Activated CD8-positive, alpha-beta memory T cell treated with anti-CD3 and anti-CD28 coated beads, Interleukin-2, amount 50 U/mL, for 48 hours (primary cell): ENCODE measurements around the gene PPAN.

Source experiments
- DNase-seq: peaks from one replicate; pipeline ENCODE4 v3.0.0-alpha.2; 2020

The PPAN gene

DNA sequence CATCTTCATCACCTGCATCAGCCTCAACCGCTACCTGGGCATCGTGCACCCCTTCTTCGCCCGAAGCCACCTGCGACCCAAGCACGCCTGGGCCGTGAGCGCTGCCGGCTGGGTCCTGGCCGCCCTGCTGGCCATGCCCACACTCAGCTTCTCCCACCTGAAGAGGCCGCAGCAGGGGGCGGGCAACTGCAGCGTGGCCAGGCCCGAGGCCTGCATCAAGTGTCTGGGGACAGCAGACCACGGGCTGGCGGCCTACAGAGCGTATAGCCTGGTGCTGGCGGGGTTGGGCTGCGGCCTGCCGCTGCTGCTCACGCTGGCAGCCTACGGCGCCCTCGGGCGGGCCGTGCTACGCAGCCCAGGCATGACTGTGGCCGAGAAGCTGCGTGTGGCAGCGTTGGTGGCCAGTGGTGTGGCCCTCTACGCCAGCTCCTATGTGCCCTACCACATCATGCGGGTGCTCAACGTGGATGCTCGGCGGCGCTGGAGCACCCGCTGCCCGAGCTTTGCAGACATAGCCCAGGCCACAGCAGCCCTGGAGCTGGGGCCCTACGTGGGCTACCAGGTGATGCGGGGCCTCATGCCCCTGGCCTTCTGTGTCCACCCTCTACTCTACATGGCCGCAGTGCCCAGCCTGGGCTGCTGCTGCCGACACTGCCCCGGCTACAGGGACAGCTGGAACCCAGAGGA lies 7.9 kb downstream of the PPAN start:
- DNase-seq, result peak; percentile 73

DNA sequence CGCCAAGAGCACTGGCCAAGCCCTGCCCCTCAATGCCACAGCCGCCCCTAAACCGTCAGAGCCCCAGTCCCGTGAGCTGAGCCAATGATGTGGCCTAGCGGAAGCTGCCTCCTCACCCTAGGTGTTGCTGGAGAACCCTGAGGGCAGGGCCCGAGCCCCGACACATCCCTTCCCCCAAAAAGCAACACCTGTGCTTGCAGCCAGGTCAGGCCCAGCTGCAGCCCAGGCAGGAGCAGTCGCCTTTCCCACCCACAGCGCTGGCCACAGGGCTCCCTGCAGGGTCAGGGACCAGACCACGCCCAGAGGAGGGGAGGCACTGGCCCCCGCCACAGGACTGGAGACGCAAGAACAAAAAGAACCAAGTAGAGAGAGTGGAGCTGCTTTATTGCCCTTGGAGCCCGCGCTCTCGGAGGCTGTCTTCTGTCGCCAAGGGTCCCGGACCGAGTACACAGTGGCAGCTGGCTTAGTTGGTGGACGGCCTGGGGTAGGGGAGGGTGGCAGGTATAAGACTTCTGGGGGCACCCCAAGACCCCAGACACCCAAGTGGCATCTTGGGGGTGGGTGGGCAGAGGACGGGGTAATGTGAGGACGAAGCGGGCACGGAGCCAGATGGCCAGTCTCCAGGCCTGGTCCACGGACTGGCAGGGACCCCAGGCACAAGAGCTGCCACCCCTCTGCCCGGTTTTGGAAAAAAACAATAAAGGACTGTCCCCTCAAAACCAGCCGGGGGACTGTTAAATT lies 8.7 kb downstream of the PPAN start:
- peak; percentile 80 for DNase-seq

DNA sequence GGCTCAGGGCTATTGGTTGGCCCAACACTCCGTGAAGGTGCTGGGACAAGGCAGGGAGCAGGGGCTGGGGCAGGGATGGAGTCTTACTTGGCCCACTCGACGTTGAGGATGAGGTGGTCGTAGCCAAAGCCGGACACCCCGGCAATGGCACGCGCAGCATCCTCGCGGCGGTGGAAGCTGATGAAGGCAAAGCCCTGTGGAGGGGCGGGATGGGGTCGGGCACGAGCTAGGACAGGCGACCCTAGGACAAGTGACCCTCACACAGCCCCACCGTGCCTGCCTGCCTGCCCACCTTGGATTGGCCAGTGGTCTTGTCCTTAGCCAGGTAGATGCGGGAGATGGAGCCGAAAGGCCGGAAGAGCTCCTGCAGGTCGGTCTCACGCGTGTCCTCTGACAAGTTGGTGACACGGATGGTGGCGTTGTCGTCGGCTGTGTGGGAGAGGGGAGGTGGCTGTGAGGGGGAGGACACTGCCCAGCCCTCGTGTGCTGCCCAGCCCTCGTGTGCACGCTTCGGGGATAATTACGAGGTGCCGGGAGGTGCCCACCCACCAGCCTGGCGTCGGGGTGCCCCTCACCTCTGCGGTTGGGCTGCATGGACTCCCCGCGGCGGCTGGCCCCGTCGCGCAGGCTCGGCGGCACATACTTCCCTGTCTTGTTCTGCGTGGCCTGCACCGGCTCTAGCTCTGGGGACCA lies 9.4 kb downstream of the PPAN start:
- DNase-seq, result peak; percentile 70

DNA sequence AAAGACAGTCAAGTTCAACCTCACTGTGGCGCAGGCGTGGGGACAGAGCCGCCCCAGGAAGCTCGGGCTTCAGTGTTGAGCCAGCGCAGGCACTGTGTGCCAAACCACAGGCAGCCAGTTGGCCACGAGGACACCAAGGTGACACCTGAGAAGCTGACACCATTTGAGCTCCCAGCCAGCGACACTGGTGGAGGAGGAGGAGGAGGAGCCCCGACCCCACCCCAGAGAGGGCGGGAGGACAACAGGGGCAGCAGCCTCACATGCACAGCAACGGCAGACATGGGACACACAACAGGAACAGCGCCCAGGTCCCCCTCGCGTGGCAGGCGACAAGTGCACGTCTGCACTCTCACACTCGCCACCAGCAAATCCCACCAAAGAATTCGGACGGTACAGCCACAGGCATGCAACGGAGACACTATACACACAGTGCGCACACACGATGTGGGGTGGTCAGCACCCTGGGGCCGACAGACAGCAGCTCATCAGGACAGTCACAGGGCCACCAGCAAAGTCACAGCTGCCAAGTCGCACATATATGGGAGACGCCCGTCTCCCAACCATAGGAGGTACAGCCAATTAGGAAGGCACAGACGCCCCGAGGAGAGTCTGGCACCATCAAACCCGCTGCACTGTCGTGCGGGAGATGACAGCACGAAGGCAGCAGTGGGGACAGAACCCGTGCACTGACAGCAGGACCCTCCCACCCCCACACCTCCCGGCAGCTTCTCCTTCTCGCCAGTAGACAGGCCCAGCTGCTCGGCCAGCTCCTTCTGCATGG lies 10.1 kb downstream of the PPAN start:
- DNase-seq, result peak; percentile 72

GRCh38 chr19:10116866-10117616 lies 10.9 kb downstream of the PPAN start:
- no peak for DNase-seq

GRCh38 chr19:10118960-10119359 lies 12.8 kb downstream of the PPAN start:
- DNase-seq, result no peak

DNA sequence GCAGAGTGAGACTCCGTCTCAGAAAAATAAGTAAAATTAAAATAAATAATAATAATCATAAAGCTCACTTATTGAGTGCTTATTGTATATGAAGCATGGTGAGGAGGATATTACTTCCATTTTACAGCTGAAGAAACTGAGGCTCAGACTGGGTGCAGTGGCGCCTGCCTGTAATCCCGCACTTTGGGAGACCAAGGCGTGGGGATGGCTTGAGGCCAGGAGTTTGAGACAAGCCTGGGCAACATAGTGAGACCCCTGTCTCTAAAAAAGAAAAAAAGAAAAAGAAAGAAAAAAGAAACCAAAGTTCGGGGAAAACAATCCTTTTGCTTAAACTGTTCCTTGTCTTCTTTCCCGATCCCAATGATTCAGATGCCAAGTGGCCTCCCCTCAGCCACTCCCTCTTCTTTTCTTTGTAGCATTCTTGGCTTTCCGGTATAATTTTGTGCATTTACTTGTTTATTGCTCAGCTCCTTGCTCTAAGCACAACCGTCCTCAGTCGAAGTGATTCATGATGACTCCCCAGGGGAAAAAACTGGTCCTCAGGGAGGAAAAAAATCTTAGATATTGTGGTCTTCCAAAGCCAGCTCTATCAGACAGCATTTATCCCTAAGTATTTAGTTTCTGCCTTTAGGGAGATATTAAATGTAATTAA lies 14.5 kb downstream of the PPAN start:
- no peak for DNase-seq

- no peak for DNase-seq
Observed at GRCh38 chr19:10122045-10122444, 15.9 kb downstream of the PPAN start.

- DNase-seq, result no peak
Observed at GRCh38 chr19:10124429-10124828, 18.3 kb downstream of the PPAN start.

- DNase-seq, result no peak
Observed at GRCh38 chr19:10126213-10126639, 20.1 kb downstream of the PPAN start.

DNA sequence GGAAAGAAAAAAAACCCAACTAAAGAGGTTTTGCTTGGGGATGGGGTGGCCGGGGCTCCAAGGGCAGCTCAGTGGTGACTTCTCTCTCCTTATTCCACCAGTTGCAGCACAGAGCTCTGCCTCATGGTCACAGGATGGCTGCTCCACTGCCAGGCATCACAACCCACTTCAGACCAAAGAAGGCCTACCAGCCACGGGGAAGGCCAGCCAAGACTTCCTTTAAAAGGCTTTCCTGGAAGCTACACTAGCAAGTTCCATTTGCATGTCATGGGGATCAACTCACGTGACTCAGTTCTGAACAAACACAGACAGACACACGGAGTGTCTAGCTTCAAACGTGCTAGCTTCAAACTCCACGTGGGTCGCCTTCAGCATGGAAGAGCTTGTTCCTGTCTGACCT lies 26.7 kb downstream of the PPAN start:
- no peak for DNase-seq

- DNase-seq, result no peak
Observed at GRCh38 chr19:10133596-10133995, 27.4 kb downstream of the PPAN start.

DNA sequence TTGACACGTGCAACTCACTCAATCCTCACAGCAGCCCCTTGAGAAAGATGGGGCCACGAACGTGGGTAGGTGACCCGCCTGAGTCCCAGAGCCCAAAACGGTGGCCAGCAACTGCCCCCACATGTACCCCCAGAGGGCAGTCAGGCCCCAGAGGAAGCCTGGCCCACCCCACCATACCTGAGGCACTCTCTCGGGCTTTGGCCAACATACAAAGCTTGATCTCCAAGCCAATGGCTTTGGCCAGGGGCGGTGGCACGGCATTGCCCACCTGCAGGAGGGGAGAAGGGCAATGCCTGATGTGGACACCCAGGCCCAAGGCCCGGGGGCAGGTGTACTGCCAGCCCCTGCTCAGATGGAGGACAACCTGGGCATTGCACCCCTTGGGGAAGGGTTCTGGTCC lies 27.9 kb downstream of the PPAN start:
- no peak for DNase-seq

- no peak for DNase-seq
Observed at GRCh38 chr19:10135551-10136334, 29.6 kb downstream of the PPAN start.

GRCh38 chr19:10136936-10137335 lies 30.8 kb downstream of the PPAN start:
- no peak for DNase-seq

DNA sequence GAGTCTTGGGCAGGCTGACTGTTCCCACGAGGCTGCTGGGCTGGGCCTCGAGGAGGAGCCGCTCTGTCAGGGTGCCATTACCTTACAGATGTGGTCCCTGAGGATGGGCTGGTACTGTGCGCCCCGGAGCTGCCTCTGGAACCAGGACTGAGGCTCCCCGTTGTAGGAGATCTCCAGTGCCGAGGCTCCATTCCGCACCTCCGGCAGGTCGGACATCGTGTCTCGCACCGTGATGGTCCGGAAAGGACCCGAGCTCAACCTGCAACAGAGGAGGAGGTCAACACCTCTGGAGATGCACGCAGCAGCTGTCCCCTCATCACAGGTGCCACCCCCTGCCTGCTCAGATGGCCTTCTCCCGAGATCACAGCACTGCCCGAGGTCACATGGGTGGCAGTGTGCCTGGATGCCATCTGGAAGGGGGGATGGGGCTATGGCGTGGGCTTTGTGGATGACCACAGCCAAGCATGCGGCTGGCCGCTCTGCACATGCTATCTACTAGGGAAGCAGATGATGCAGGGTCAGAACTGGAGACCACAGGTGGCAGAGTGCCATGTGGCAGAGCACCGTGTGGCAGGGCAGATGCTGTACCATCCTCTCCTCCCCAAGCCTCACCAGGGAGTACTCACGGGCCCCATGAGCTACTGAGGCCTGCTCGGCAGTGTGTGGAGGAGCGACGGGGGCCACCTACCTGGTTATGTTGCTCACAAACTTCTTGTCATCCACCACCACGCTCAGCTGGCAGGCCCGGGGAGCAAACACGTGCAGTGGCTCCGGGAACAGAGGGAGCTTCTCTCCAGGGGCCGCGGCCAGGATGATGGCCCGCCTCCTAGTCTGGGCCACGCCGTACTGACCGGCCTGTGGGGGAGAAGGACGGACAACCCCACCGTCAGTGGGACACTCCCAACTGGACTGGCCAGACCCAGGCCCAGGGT lies 31.9 kb downstream of the PPAN start:
- no peak for DNase-seq

GRCh38 chr19:10138879-10139795 lies 33.0 kb downstream of the PPAN start:
- DNase-seq, result no peak

GRCh38 chr19:10139952-10140351 lies 33.8 kb downstream of the PPAN start:
- no peak for DNase-seq

DNA sequence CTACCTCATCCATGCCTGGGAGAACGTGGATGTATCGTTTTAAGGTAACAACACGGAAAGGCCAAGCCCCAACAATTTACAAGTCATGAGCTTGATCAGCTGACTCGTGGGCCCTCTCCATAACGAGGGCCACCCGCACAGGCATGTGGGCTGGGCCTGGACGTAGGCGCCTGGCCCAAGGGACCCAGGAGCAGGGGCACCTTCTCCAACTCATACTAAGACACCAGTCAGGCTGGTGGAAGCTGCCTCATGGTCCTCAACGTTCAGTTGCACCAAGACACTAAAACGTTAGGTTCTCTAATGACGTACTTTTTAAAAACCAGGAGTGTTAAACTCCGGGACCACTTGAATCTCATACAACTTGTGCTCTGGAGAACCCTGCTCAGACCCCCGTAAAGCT lies 35.3 kb downstream of the PPAN start:
- DNase-seq, result no peak
